Adipocyte (in vitro differentiated cells): ENCODE data around the gene FALEC.

Source experiments
- DNase-seq: peaks from one replicate; pipeline ENCODE4 v3.0.0-alpha.2; 2015; ENCODE audit warnings: low read depth
- H3K27me3 ChIP-seq: replicated peaks from 2 replicates; pipeline ENCODE4 v1.7.0; 2013; ENCODE audit warnings: mild to moderate bottlenecking, low read length, moderate library complexity; ENCODE audit not compliant: control insufficient read depth, insufficient read depth
- H3K36me3 ChIP-seq: 2 replicates; pipeline ENCODE4 v1.7.0; 2013; ENCODE audit warnings: low read length, mild to moderate bottlenecking, moderate library complexity; ENCODE audit not compliant: control insufficient read depth, insufficient read depth, severe bottlenecking
- H3K4me1 ChIP-seq: 2 replicates; pipeline ENCODE4 v1.7.0; 2013; ENCODE audit warnings: mild to moderate bottlenecking, low read length, moderate library complexity; ENCODE audit not compliant: control insufficient read depth, insufficient read depth
- H3K4me3 ChIP-seq: 2 replicates; pipeline ENCODE4 v1.7.0; 2013; ENCODE audit warnings: mild to moderate bottlenecking, low read length, moderate library complexity
- H3K9ac ChIP-seq: 2 replicates; pipeline ENCODE4 v1.7.0; 2013; ENCODE audit warnings: mild to moderate bottlenecking, low read length, moderate library complexity
- H3K9me3 ChIP-seq: 2 replicates; pipeline ENCODE4 v1.7.0; 2013; ENCODE audit warnings: mild to moderate bottlenecking, low read length, moderate library complexity; ENCODE audit not compliant: control insufficient read depth

FALEC gene

GRCh38 chr1:150484431-150484830 is 31.1 kb upstream of the FALEC start:
- no peak for DNase-seq
- no peaks in the 10 kb centered on the region for H3K27me3 ChIP-seq
- no peak overlapping the region for H3K9ac ChIP-seq
- no peaks in the 10 kb centered on the region for H3K9me3 ChIP-seq
- peaks cover 11% of the 10 kb centered on the region for H3K4me1 ChIP-seq
- H3K4me3 ChIP-seq = no peak overlapping the region
- peaks cover 6% of the 10 kb centered on the region for H3K36me3 ChIP-seq

- Histone ChIP-seq H3K27me3 (no peaks in the 10 kb centered on the region), H3K4me1 (peaks cover 11% of the 10 kb centered on the region), H3K9me3 (no peaks in the 10 kb centered on the region), H3K36me3 (peaks cover 9% of the 10 kb centered on the region), H3K9ac (peak overlapping the region; percentile 34), H3K4me3 (no peak overlapping the region)
- DNase-seq = peak; percentile 45
Measured at GRCh38 chr1:150484861-150485260, 30.7 kb upstream of the FALEC start.

GRCh38 chr1:150486966-150487762 is 28.4 kb upstream of the FALEC start, which contains the start of gene TARS2:
TSS of gene TARS2 (plus strand) at chr1:150487419. CDS start at chr1:150487451, 32 bp downstream.
- Histone ChIP-seq H3K4me3 (peak within 1 kb of the TSS; percentile 95), H3K4me1 (peaks cover 11% of the 10 kb centered on the region), H3K27me3 (no peaks in the 10 kb centered on the region), H3K9ac (peak within 1 kb of the TSS; percentile 94), H3K9me3 (no peaks in the 10 kb centered on the region), H3K36me3 (peaks cover 24% of the 10 kb centered on the region)
- DNase-seq = peak; percentile 98

- peaks cover 11% of the 10 kb centered on the region for H3K4me1 ChIP-seq
- peak overlapping the region; percentile 94 for H3K9ac ChIP-seq
- no peaks in the 10 kb centered on the region for H3K9me3 ChIP-seq
- no peak for DNase-seq
- H3K36me3 ChIP-seq = peaks cover 27% of the 10 kb centered on the region
- H3K4me3 ChIP-seq = peak overlapping the region; percentile 95
- H3K27me3 ChIP-seq = no peaks in the 10 kb centered on the region
Measured at GRCh38 chr1:150487763-150488115, 27.8 kb upstream of the FALEC start.

GRCh38 chr1:150493175-150493574 is 22.4 kb upstream of the FALEC start:
- Histone ChIP-seq H3K4me1 (peaks cover 2% of the 10 kb centered on the region), H3K36me3 (peaks cover 55% of the 10 kb centered on the region), H3K9ac (no peak overlapping the region), H3K4me3 (no peak overlapping the region), H3K9me3 (no peaks in the 10 kb centered on the region), H3K27me3 (no peaks in the 10 kb centered on the region)
- DNase-seq = no peak

- Histone ChIP-seq H3K4me3 (no peak overlapping the region), H3K9me3 (no peaks in the 10 kb centered on the region), H3K4me1 (no peaks in the 10 kb centered on the region), H3K9ac (no peak overlapping the region), H3K36me3 (peaks cover 44% of the 10 kb centered on the region), H3K27me3 (no peaks in the 10 kb centered on the region)
- DNase-seq = no peak
Measured at GRCh38 chr1:150498342-150498741, 17.2 kb upstream of the FALEC start.

GRCh38 chr1:150505431-150505830 is 10.1 kb upstream of the FALEC start:
- no peaks in the 10 kb centered on the region for H3K9me3 ChIP-seq
- no peak overlapping the region for H3K4me3 ChIP-seq
- no peak for DNase-seq
- H3K27me3 ChIP-seq = no peaks in the 10 kb centered on the region
- H3K4me1 ChIP-seq = peaks cover 20% of the 10 kb centered on the region
- H3K9ac ChIP-seq = no peak overlapping the region
- H3K36me3 ChIP-seq = peaks cover 50% of the 10 kb centered on the region

GRCh38 chr1:150507912-150508864 is 7.4 kb upstream of the FALEC start, which contains the start of gene ECM1:
TSS of gene ECM1 (plus strand) at chr1:150508109. CDS start at chr1:150508210, 101 bp downstream.
- DNase-seq = peak; percentile 86
- H3K36me3 ChIP-seq = peaks cover 59% of the 10 kb centered on the region

GRCh38 chr1:150508982-150509381 is 6.6 kb upstream of the FALEC start:
- Histone ChIP-seq H3K27me3 (no peaks in the 10 kb centered on the region), H3K4me3 (peak overlapping the region; percentile 79), H3K9ac (peak overlapping the region; percentile 86), H3K36me3 (peaks cover 55% of the 10 kb centered on the region), H3K9me3 (no peaks in the 10 kb centered on the region), H3K4me1 (peaks cover 23% of the 10 kb centered on the region)
- DNase-seq = no peak

More at GRCh38 chr1:150507912-150508864, 7.4 kb upstream of the FALEC start, which contains the start of gene ECM1:
- Histone ChIP-seq H3K9ac (peak within 1 kb of the TSS; percentile 86), H3K27me3 (no peaks in the 10 kb centered on the region), H3K9me3 (no peaks in the 10 kb centered on the region), H3K4me3 (peak within 1 kb of the TSS; percentile 79), H3K4me1 (peaks cover 23% of the 10 kb centered on the region)

GRCh38 chr1:150511551-150511950 is 4.0 kb upstream of the FALEC start:
- Histone ChIP-seq H3K9me3 (no peaks in the 10 kb centered on the region), H3K4me1 (peaks cover 28% of the 10 kb centered on the region), H3K36me3 (peaks cover 29% of the 10 kb centered on the region), H3K4me3 (no peak overlapping the region), H3K27me3 (no peaks in the 10 kb centered on the region), H3K9ac (no peak overlapping the region)
- no peak for DNase-seq
